ENCODE measurements around the gene EYS. TPM values are rescaled to one million over a fixed set of nuclear protein-coding genes. Genes with fewer than 3 reads are reported as not detected.

The EYS gene
- total and polyA plus RNA-seq, 2 donors from 2014 or later, result not detected

- no peaks in the 10 kb centered on the region for H3K9me3 ChIP-seq (ENCODE audit: control insufficient read depth in 2 of 3, insufficient read depth in 1 of 3, low read length in 3 of 3)
- H3K9ac ChIP-seq (ENCODE audit: low read length in 3 of 3), result no peak overlapping the region
- H3K27ac ChIP-seq (ENCODE audit: low read depth in 2 of 2, low read length in 2 of 2), result no peak overlapping the region
- DNase-seq (peak in 2 of 5 donors; percentile 2 to 7), FAIRE-seq (no peak)
- intact Hi-C loops (cut with DNase I), result no loop called here
- H3K36me3 ChIP-seq (ENCODE audit: control insufficient read depth in 2 of 3, insufficient read depth in 3 of 3, low read length in 3 of 3), result no peaks in the 10 kb centered on the region
- H3K27me3 ChIP-seq (ENCODE audit: control insufficient read depth, insufficient read depth, low read length), result no peaks in the 10 kb centered on the region
- TF ChIP-seq CTCF (IDR thresholded peaks at IDR 0.05; ENCODE audit: borderline replicate concordance, extremely low read depth, insufficient read depth), result no peak
- H3K4me3 ChIP-seq (ENCODE audit: low read length in 3 of 3), result no peak overlapping the region
- H3K4me1 ChIP-seq (ENCODE audit: control insufficient read depth in 2 of 3, insufficient read depth in 2 of 3, low read depth in 1 of 3, low read length in 3 of 3), result no peaks in the 10 kb centered on the region
These were observed 1323.7 kb downstream of the EYS start for GRCh38 chr6:64383277-64383676.

GRCh38 chr6:64376394-64376793 is 1330.6 kb downstream of the EYS start:
- no peak overlapping the region for H3K4me3 ChIP-seq (ENCODE audit: low read length in 3 of 3)
- no peak for TF ChIP-seq CTCF (IDR thresholded peaks at IDR 0.05; ENCODE audit: borderline replicate concordance, extremely low read depth, insufficient read depth)
- FAIRE-seq, result no peak
- H3K4me1 ChIP-seq (ENCODE audit: control insufficient read depth in 2 of 3, insufficient read depth in 2 of 3, low read depth in 1 of 3, low read length in 3 of 3), result no peaks in the 10 kb centered on the region
- no peaks in the 10 kb centered on the region for H3K9me3 ChIP-seq (ENCODE audit: control insufficient read depth in 2 of 3, insufficient read depth in 1 of 3, low read length in 3 of 3)
- H3K36me3 ChIP-seq (ENCODE audit: control insufficient read depth in 2 of 3, insufficient read depth in 3 of 3, low read length in 3 of 3), result no peaks in the 10 kb centered on the region
- no peak for DNase-seq
- intact Hi-C loops (cut with DNase I), result no loop called here
- H3K27ac ChIP-seq (ENCODE audit: low read depth in 2 of 2, low read length in 2 of 2), result no peak overlapping the region
- H3K9ac ChIP-seq (ENCODE audit: low read length in 3 of 3), result no peak overlapping the region
- H3K27me3 ChIP-seq (ENCODE audit: control insufficient read depth, insufficient read depth, low read length), result no peaks in the 10 kb centered on the region

- Histone ChIP-seq H3K9me3 (ENCODE audit: control insufficient read depth in 2 of 3, insufficient read depth in 1 of 3, low read length in 3 of 3) (no peaks in the 10 kb centered on the region), H3K36me3 (ENCODE audit: control insufficient read depth in 2 of 3, insufficient read depth in 3 of 3, low read length in 3 of 3) (no peaks in the 10 kb centered on the region), H3K27ac (ENCODE audit: low read depth in 2 of 2, low read length in 2 of 2) (no peak overlapping the region), H3K9ac (ENCODE audit: low read length in 3 of 3) (no peak overlapping the region), H3K4me1 (ENCODE audit: control insufficient read depth in 2 of 3, insufficient read depth in 2 of 3, low read depth in 1 of 3, low read length in 3 of 3) (no peaks in the 10 kb centered on the region), H3K4me3 (ENCODE audit: low read length in 3 of 3) (no peak overlapping the region), H3K27me3 (ENCODE audit: control insufficient read depth, insufficient read depth, low read length) (no peaks in the 10 kb centered on the region)
- DNase-seq (no peak), FAIRE-seq (no peak)
- TF ChIP-seq CTCF (IDR thresholded peaks at IDR 0.05; ENCODE audit: borderline replicate concordance, extremely low read depth, insufficient read depth), result no peak
- intact Hi-C loops (cut with DNase I), result no loop called here
These were observed 1349.6 kb downstream of the EYS start for GRCh38 chr6:64357430-64357829.

GRCh38 chr6:64347411-64347810 is 1359.6 kb downstream of the EYS start:
- no peak overlapping the region for H3K27ac ChIP-seq (ENCODE audit: low read depth in 2 of 2, low read length in 2 of 2)
- no peak for FAIRE-seq
- no peaks in the 10 kb centered on the region for H3K27me3 ChIP-seq (ENCODE audit: control insufficient read depth, insufficient read depth, low read length)
- no peak for TF ChIP-seq CTCF (IDR thresholded peaks at IDR 0.05; ENCODE audit: borderline replicate concordance, extremely low read depth, insufficient read depth)
- H3K4me3 ChIP-seq (ENCODE audit: low read length in 3 of 3), result no peak overlapping the region
- no peaks in the 10 kb centered on the region for H3K36me3 ChIP-seq (ENCODE audit: control insufficient read depth in 2 of 3, insufficient read depth in 3 of 3, low read length in 3 of 3)
- H3K9ac ChIP-seq (ENCODE audit: low read length in 3 of 3), result no peak overlapping the region
- intact Hi-C loops (cut with DNase I), result no loop called here
- H3K4me1 ChIP-seq (ENCODE audit: control insufficient read depth in 2 of 3, insufficient read depth in 2 of 3, low read depth in 1 of 3, low read length in 3 of 3), result no peaks in the 10 kb centered on the region
- DNase-seq, result no peak
- no peaks in the 10 kb centered on the region for H3K9me3 ChIP-seq (ENCODE audit: control insufficient read depth in 2 of 3, insufficient read depth in 1 of 3, low read length in 3 of 3)

Measured in kidney (tissue), 14 donors.